Neuronal stem cell (in vitro differentiated cells): ENCODE data around the gene SLC38A10.

Experiments
- DNase-seq: peaks from one replicate; pipeline ENCODE4 v3.0.0-alpha.2; 2013; ENCODE audit warnings: low spot score
- H2AFZ ChIP-seq: one replicate; pipeline ENCODE4 v1.6.1; 2013; ENCODE audit warnings: mild to moderate bottlenecking, low read length, inconsistent platforms
- H2AK5ac ChIP-seq: 2 replicates; pipeline ENCODE4 v1.6.1; 2013; ENCODE audit warnings: low read depth, mild to moderate bottlenecking, inconsistent platforms, low read length, moderate library complexity, mixed read lengths
- H2BK120ac ChIP-seq: 2 replicates; pipeline ENCODE4 v1.6.1; 2013; ENCODE audit warnings: low read depth, mild to moderate bottlenecking, inconsistent platforms, low read length, moderate library complexity, mixed read lengths
- H2BK12ac ChIP-seq: one replicate; pipeline ENCODE4 v1.6.1; 2013; ENCODE audit warnings: low read length, inconsistent platforms
- H2BK15ac ChIP-seq: 2 replicates; pipeline ENCODE4 v1.6.1; 2013; ENCODE audit warnings: mild to moderate bottlenecking, low read length, inconsistent platforms, mixed read lengths
- H2BK5ac ChIP-seq: one replicate; pipeline ENCODE4 v1.6.1; 2013; ENCODE audit warnings: inconsistent platforms, mild to moderate bottlenecking, low read length, moderate library complexity
- H3K14ac ChIP-seq: one replicate; pipeline ENCODE4 v1.6.1; 2013; ENCODE audit warnings: low read length, inconsistent platforms
- H3K18ac ChIP-seq: 2 replicates; pipeline ENCODE4 v1.6.1; 2013; ENCODE audit warnings: low read length, inconsistent platforms
- H3K23ac ChIP-seq: 2 replicates; pipeline ENCODE4 v1.6.1; 2013; ENCODE audit warnings: low read depth, mild to moderate bottlenecking, mixed read lengths, low read length, inconsistent platforms; ENCODE audit not compliant: poor library complexity
- H3K27ac ChIP-seq: replicated peaks from 3 replicates; pipeline ENCODE4 v1.5.1; 2013; ENCODE audit warnings: low read length, inconsistent platforms
- H3K27me3 ChIP-seq, 3 experiments: 2 replicates each; pipeline ENCODE4 v1.6.1; 2013; ENCODE audit warnings: low read length in 3 of 3, mild to moderate bottlenecking in 2 of 3, inconsistent platforms in 1 of 3, low read depth in 1 of 3, mixed read lengths in 1 of 3, moderate library complexity in 1 of 3; ENCODE audit not compliant: control insufficient read depth in 3 of 3, insufficient read depth in 3 of 3
- H3K36me3 ChIP-seq, 2 donors: replicated peaks in 1 of 2; 2 replicates each; pipeline ENCODE4 v1.6.1; 2013; ENCODE audit warnings: low read length in 2 of 2; ENCODE audit not compliant: control insufficient read depth in 2 of 2, insufficient read depth in 2 of 2
- H3K4ac ChIP-seq: 2 replicates; pipeline ENCODE4 v1.6.1; 2013; ENCODE audit warnings: inconsistent platforms, mild to moderate bottlenecking, low read length, moderate library complexity
- H3K4me1 ChIP-seq, 2 donors: 1 replicate in 1 of 2; 2 replicates in 1 of 2; pipeline ENCODE4 v1.6.1; 2013; ENCODE audit warnings: low read length in 2 of 2, low read depth in 1 of 2; ENCODE audit not compliant: control insufficient read depth in 2 of 2, insufficient read depth in 1 of 2
- H3K4me2 ChIP-seq: one replicate; pipeline ENCODE4 v1.6.1; 2013; ENCODE audit warnings: mild to moderate bottlenecking, low read length, inconsistent platforms; ENCODE audit not compliant: insufficient read depth, poor library complexity, severe bottlenecking
- H3K4me3 ChIP-seq, 2 donors: 2 replicates each; pipeline ENCODE4 v1.5.1; 2013; ENCODE audit warnings: low read length in 2 of 2, mild to moderate bottlenecking in 2 of 2, inconsistent platforms in 1 of 2, moderate library complexity in 1 of 2
- H3K79me1 ChIP-seq: one replicate; pipeline ENCODE4 v1.6.1; 2013; ENCODE audit warnings: low read depth, mild to moderate bottlenecking, inconsistent platforms, low read length, moderate library complexity
- H3K9ac ChIP-seq: one replicate; pipeline ENCODE4 v1.6.1; 2013; ENCODE audit warnings: mild to moderate bottlenecking, low read depth, low read length, inconsistent platforms; ENCODE audit not compliant: poor library complexity
- H3K9me3 ChIP-seq, 2 donors: replicated peaks in 1 of 2; 2 replicates each; pipeline versions ENCODE3 to v1.6.1; 2013; ENCODE audit warnings: low read length in 2 of 2, mild to moderate bottlenecking in 2 of 2, inconsistent platforms in 1 of 2, low read depth in 1 of 2, mixed read lengths in 1 of 2, moderate library complexity in 1 of 2; ENCODE audit not compliant: control insufficient read depth in 2 of 2, insufficient read depth in 1 of 2
- H4K8ac ChIP-seq: one replicate; pipeline ENCODE4 v1.6.1; 2013; ENCODE audit warnings: low read depth, mild to moderate bottlenecking, inconsistent platforms, low read length, moderate library complexity
- H4K91ac ChIP-seq: one replicate; pipeline ENCODE4 v1.6.1; 2013; ENCODE audit warnings: low read length, low read depth, mild to moderate bottlenecking, inconsistent platforms; ENCODE audit not compliant: poor library complexity
- WGBS, 2 donors: extraction: QIAGEN DNeasy Blood & Tissue Kit; methylation state at CpG; one replicate each; pipeline ENCODE4 v1.1.7; 2013; ENCODE audit warnings: missing lambda C conversion rate in 2 of 2, mixed read lengths in 1 of 2; ENCODE audit not compliant: insufficient read length in 2 of 2, insufficient replicate concordance in 1 of 2; ENCODE audit errors: extremely low coverage in 2 of 2; 5-methylcytosine and 5-hydroxymethylcytosine counted together

The SLC38A10 gene

GRCh38 chr17:81232616-81233241 is 62.4 kb downstream of the SLC38A10 start:
- Histone ChIP-seq H3K27ac (no peak overlapping the region), H3K9me3 (peaks cover 0 to 4% of the 10 kb centered on the region in 2 donors), H2BK120ac (no peak overlapping the region), H3K9ac (no peak overlapping the region), H3K4me1 (peaks cover 0 to 1% of the 10 kb centered on the region in 2 donors), H2AK5ac (no peak overlapping the region), H2BK15ac (no peak overlapping the region), H3K23ac (peak overlapping the region; percentile 73), H4K8ac (no peak overlapping the region), H2BK12ac (no peak overlapping the region), H3K27me3 (no peaks in the 10 kb centered on the region), H4K91ac (no peak overlapping the region), H3K4me2 (no peak overlapping the region), H2BK5ac (peak overlapping the region; percentile 66), H3K4me3 (no peak overlapping the region), H2AFZ (no peak overlapping the region), H3K18ac (no peak overlapping the region), H3K4ac (no peak overlapping the region), H3K14ac (peak overlapping the region; percentile 31), H3K36me3 (peaks cover 11 to 24% of the 10 kb centered on the region in 2 donors), H3K79me1 (peaks cover 20% of the 10 kb centered on the region)
- DNase-seq = no peak
- WGBS, 2 donors = no CpG with 5 or more reads among the region's 19 CpGs

- H2BK12ac ChIP-seq = peak overlapping the region; percentile 12
- no peak overlapping the region for H3K14ac ChIP-seq
- H3K18ac ChIP-seq = no peak overlapping the region
- no peak overlapping the region for H2AK5ac ChIP-seq
- H2BK5ac ChIP-seq = no peak overlapping the region
- H3K79me1 ChIP-seq = peaks cover 20% of the 10 kb centered on the region
- no peak overlapping the region for H4K8ac ChIP-seq
- H2AFZ ChIP-seq = no peak overlapping the region
- H4K91ac ChIP-seq = no peak overlapping the region
- no CpG with 5 or more reads among the region's 43 CpGs for WGBS, 2 donors
- H3K4me2 ChIP-seq = no peak overlapping the region
- H3K23ac ChIP-seq = no peak overlapping the region
- H3K4me1 ChIP-seq = no peaks in the 10 kb centered on the region
- no peaks in the 10 kb centered on the region for H3K27me3 ChIP-seq
- no peak overlapping the region for H3K27ac ChIP-seq
- no peak overlapping the region for H2BK120ac ChIP-seq
- no peak overlapping the region for H3K9ac ChIP-seq
- DNase-seq = no peak
- peaks cover 11 to 24% of the 10 kb centered on the region in 2 donors for H3K36me3 ChIP-seq
- no peak overlapping the region for H2BK15ac ChIP-seq
- peaks cover 0 to 4% of the 10 kb centered on the region in 2 donors for H3K9me3 ChIP-seq
- no peak overlapping the region for H3K4me3 ChIP-seq
- H3K4ac ChIP-seq = no peak overlapping the region
These were observed 63.1 kb downstream of the SLC38A10 start for GRCh38 chr17:81231766-81232581.

- Histone ChIP-seq H2BK15ac (no peak overlapping the region), H3K18ac (no peak overlapping the region), H2BK120ac (no peak overlapping the region), H4K91ac (no peak overlapping the region), H3K4me3 (peak overlapping the region in 1 of 2 donors; percentile 73), H3K4me2 (no peak overlapping the region), H3K36me3 (peaks cover 11 to 24% of the 10 kb centered on the region in 2 donors), H3K23ac (peak overlapping the region; percentile 93), H3K27me3 (no peaks in the 10 kb centered on the region), H2BK12ac (peak overlapping the region; percentile 12), H2AFZ (no peak overlapping the region), H3K9me3 (peaks cover 0 to 6% of the 10 kb centered on the region in 2 donors), H3K4me1 (no peaks in the 10 kb centered on the region), H2BK5ac (no peak overlapping the region), H3K79me1 (peaks cover 16% of the 10 kb centered on the region), H3K27ac (no peak overlapping the region), H2AK5ac (no peak overlapping the region), H3K4ac (no peak overlapping the region), H3K9ac (peak overlapping the region; percentile 84), H3K14ac (peak overlapping the region; percentile 94), H4K8ac (no peak overlapping the region)
- WGBS, 2 donors = no CpG with 5 or more reads among the region's 31 CpGs
- no peak for DNase-seq
These were observed 63.9 kb downstream of the SLC38A10 start for GRCh38 chr17:81231121-81231645.
